ENCODE results near the gene ERC2.

The ERC2 gene

DNA sequence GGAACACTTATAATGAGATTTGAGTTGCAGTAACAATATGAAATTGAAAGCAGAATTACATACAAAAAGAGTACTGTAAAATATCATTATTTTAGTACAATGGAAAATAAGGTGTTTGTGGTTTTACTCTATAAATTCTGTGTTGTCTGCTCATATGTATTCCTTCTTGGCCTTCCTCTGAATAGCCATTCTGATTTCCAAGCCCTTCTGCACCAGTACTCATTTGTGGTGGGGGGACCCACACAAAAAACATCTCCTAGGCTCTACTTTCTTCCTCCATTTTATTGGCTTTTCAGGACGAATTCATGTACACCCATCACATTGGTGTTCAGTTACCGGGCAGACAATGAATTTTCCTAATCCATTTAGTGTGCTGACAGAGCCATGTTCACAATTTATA, 338.2 kb downstream of the ERC2 start:
- Mint-ChIP-seq H3K4me1 (ENCODE audit: low read depth) (no peaks in the 10 kb centered on the region), H3K4me3 (no peak overlapping the region), H3K36me3 (ENCODE audit: low read depth) (no peaks in the 10 kb centered on the region), H3K9me3 (no peaks in the 10 kb centered on the region), H3K27me3 (peaks cover 6% of the 10 kb centered on the region), H3K27ac (no peak overlapping the region)
- intact Hi-C loops (cut with micrococcal nuclease), result no loop called here

DNA sequence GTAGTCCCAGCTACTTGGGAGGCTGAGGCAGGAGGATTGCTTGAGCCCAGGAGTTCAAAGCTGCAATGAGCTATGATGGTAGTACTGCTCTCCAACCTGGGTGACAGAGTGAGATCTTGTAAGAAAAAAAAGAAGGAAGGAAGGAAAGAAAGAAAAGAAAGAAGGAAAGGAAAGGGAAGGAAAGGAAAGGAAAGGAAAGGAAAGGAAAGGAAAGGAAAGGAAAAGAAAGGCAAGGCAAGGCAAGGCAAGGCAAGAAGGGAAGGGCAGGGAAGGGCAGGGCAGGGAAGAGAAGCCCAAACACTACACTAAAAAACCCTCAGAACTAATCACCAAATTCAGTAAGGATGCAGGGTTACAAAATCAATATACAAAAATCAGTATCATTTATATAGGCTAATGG, 341.6 kb downstream of the ERC2 start:
- Mint-ChIP-seq H3K9me3 (no peaks in the 10 kb centered on the region), H3K4me1 (ENCODE audit: low read depth) (no peaks in the 10 kb centered on the region), H3K36me3 (ENCODE audit: low read depth) (no peaks in the 10 kb centered on the region), H3K4me3 (no peak overlapping the region), H3K27ac (no peak overlapping the region), H3K27me3 (peaks cover 6% of the 10 kb centered on the region)
- intact Hi-C loops (cut with micrococcal nuclease), result no loop called here

DNA sequence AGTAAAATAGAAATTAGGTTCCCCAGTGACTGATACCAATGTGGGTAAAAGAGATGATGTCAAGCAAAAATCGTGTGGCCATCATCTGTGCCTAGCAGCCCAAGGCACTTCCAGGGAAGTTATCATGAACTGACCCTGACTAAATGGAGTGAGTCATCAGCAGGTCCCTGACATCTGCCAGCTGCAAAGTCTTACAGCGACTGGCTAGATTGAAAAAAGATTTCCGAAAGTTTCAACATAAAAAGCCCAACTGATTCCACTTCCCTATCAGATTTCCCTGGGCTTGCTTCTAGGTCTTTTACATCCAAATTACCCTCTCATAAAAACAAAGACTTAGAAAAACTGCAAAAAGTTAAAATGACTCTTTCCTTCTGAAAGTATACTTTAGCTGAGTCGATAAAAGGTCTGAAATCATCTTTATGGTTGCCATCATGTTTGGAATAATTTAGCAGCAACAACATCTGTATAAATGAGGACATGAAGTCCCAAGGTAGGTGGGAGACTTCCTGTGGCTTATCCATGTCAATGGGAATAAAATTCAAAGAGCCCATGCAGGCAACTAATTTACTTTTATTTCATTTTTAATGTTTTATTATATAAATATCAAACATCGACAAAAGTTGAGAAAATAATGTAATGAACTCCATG, 342.8 kb downstream of the ERC2 start:
- peaks cover 6% of the 10 kb centered on the region for H3K27me3 Mint-ChIP-seq
- H3K27ac Mint-ChIP-seq, result no peak overlapping the region
- no peak overlapping the region for H3K4me3 Mint-ChIP-seq
- H3K9me3 Mint-ChIP-seq, result no peaks in the 10 kb centered on the region
- H3K4me1 Mint-ChIP-seq (ENCODE audit: low read depth), result no peaks in the 10 kb centered on the region
- intact Hi-C loops (cut with micrococcal nuclease), result no loop called here
- no peaks in the 10 kb centered on the region for H3K36me3 Mint-ChIP-seq (ENCODE audit: low read depth)

DNA sequence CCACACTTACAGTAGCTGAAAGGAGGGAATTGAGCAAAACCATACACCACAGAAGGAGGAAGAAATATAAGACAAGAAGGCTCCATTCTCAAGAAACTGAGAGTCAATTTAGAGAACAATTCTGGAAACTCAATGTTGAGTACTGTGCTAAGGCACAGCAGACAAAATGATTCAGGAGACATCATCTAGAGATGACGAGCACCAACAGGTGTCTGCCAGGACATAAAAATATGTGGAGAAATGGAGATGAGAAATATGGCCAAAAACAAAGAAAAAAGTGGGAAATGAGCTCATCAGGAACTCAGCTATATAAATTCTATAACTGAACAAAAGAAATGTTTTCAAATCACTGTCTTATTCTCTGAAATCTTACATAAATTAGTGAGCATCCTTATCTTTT, 343.7 kb downstream of the ERC2 start:
- no peaks in the 10 kb centered on the region for H3K36me3 Mint-ChIP-seq (ENCODE audit: low read depth)
- peaks cover 6% of the 10 kb centered on the region for H3K27me3 Mint-ChIP-seq
- H3K4me1 Mint-ChIP-seq (ENCODE audit: low read depth), result no peaks in the 10 kb centered on the region
- no peak overlapping the region for H3K27ac Mint-ChIP-seq
- intact Hi-C loops (cut with micrococcal nuclease), result no loop called here
- H3K4me3 Mint-ChIP-seq, result no peak overlapping the region
- H3K9me3 Mint-ChIP-seq, result no peaks in the 10 kb centered on the region

DNA sequence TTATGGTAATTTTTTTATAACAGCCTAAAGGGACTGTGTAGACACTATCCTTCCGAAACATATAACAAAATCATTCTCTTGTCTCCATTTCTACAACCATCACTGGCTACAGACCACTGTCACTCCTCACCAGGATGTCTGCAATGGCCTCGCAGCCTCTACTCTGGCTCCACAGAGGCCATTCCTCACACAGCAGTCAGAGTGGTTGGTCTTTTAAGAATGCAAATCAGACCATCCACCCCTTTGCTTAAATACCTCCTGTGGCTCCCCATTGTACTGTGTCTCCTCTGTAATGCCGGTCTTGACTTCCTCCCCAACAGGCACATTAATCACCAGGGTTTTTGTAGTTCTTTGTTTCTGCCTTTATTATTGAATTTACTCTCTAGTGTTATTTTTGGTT, 344.8 kb downstream of the ERC2 start:
- Mint-ChIP-seq H3K27ac (no peak overlapping the region), H3K4me3 (no peak overlapping the region), H3K36me3 (ENCODE audit: low read depth) (no peaks in the 10 kb centered on the region), H3K4me1 (ENCODE audit: low read depth) (no peaks in the 10 kb centered on the region), H3K27me3 (peaks cover 4% of the 10 kb centered on the region), H3K9me3 (no peaks in the 10 kb centered on the region)
- intact Hi-C loops (cut with micrococcal nuclease), result no loop called here

DNA sequence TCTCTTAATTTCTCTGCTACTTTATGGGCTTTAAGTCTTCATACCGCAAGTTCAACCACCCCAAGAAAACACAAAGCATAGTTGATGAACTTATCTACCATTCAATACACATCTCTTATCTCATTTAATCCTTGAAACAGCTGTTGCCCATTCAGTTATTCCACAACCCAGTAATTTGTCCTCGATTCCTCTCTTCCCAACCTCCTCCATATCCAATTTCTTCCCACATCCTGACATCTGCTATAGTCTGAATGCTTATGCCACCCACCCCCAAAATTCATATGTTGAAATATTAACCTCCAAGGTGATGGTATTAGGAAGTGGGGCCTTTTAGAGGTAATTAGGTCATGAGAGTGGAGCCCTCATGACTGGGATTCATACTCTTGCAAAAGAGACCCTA, 345.4 kb downstream of the ERC2 start:
- H3K9me3 Mint-ChIP-seq, result no peaks in the 10 kb centered on the region
- intact Hi-C loops (cut with micrococcal nuclease), result no loop called here
- peaks cover 2% of the 10 kb centered on the region for H3K27me3 Mint-ChIP-seq
- H3K27ac Mint-ChIP-seq, result no peak overlapping the region
- no peaks in the 10 kb centered on the region for H3K36me3 Mint-ChIP-seq (ENCODE audit: low read depth)
- no peak overlapping the region for H3K4me3 Mint-ChIP-seq
- no peaks in the 10 kb centered on the region for H3K4me1 Mint-ChIP-seq (ENCODE audit: low read depth)

DNA sequence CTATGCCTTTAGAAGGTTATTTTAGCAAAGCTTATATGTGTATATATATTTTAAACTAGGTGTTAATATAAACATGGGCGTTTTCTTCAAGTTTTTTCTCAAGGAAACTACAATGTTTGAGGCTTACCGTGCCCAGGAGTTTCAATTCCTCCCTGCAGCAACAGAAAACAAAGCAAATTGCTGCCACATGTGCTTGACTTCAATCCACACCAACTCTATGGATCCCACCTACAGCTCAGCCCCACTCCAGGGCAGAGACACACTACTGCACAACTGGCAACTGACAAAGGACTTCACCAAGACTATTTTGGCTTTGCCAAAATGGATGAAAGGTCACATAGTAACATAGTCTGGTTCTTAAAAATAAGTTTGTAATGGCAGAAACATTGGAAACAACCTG, 346.6 kb downstream of the ERC2 start:
- intact Hi-C loops (cut with micrococcal nuclease), result no loop called here
- H3K27me3 Mint-ChIP-seq, result peaks cover 2% of the 10 kb centered on the region
- no peaks in the 10 kb centered on the region for H3K36me3 Mint-ChIP-seq (ENCODE audit: low read depth)
- no peak overlapping the region for H3K27ac Mint-ChIP-seq
- no peak overlapping the region for H3K4me3 Mint-ChIP-seq
- H3K4me1 Mint-ChIP-seq (ENCODE audit: low read depth), result no peaks in the 10 kb centered on the region
- peaks cover 2% of the 10 kb centered on the region for H3K9me3 Mint-ChIP-seq

DNA sequence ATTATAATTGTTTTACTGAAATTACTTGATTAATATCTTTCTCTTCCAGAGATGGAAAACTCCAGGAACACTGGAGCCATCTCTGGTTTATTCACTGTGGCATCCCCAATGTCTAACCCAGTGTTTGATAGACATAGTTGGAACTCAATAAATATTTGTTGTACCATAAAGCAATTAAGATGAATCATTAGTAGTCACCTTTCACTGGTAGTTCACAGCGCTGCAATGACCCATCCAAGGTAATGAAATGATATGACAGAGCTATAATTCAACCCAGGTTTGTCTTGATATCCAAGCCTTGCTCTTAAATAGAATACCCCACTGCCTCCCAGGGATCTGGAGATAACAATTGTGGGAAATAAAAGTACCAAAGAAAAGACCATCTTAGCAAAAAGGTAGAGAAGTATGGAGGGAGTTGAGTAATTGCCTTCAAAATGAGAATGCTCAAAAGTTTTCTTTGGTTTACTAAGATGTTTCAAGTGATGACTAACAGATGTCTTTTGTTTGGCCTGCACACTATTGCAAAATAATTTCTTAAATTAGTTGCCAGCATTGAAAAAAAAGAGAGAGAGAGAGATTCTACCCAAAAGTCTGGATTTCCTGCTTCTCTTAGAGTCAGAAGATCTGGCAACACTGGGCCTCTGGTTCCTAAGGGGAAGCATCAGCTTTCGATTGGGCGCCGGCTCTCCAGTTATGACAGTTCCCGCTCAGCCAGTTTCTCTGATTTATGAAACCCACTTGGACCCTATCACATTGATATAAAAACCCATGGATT, 348.5 kb downstream of the ERC2 start:
- Mint-ChIP-seq H3K9me3 (peaks cover 21% of the 10 kb centered on the region), H3K27me3 (no peaks in the 10 kb centered on the region), H3K4me3 (no peak overlapping the region), H3K27ac (no peak overlapping the region), H3K4me1 (ENCODE audit: low read depth) (no peaks in the 10 kb centered on the region), H3K36me3 (ENCODE audit: low read depth) (no peaks in the 10 kb centered on the region)
- intact Hi-C loops (cut with micrococcal nuclease), result no loop called here

DNA sequence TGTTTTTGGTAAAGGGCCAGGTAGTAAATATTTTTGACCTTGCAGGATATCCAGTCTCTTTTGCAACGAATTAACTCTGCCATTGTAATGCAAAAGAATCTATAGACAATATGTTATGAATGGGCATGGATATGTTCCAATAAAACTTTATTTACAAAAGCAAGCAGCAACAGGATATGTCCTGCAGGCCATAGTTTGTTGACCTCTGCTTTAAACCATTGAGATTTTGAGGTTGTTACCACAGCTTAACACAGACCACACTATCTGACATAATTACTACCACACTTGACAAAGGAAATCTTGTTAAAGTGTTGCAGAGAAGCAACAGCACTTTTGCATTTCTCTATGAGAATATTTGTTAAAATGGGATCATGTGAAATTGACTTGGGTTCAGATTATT, 349.3 kb downstream of the ERC2 start:
- Mint-ChIP-seq H3K9me3 (peaks cover 28% of the 10 kb centered on the region), H3K27me3 (no peaks in the 10 kb centered on the region), H3K27ac (no peak overlapping the region), H3K36me3 (ENCODE audit: low read depth) (no peaks in the 10 kb centered on the region), H3K4me3 (no peak overlapping the region), H3K4me1 (ENCODE audit: low read depth) (no peaks in the 10 kb centered on the region)
- intact Hi-C loops (cut with micrococcal nuclease), result no loop called here

DNA sequence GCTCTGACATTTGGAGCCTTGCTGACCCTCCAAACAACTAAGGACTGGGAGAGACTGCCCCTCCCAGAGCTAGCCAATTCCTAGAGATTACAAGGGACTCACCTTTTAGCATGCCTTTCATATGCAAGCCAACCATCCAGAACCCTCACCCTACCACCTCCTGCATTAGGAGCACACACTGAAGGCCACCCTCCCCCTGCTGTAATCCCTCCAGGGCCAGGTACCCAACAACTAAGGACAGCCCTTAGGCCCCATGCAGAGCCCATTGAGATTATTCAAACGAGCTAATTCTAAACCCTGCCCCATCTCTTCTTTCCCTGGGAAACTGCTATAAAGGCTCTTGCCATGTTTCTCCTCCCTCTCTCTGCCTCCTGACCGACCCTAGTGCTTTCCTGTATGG, 352.6 kb downstream of the ERC2 start:
- Mint-ChIP-seq H3K9me3 (peaks cover 28% of the 10 kb centered on the region), H3K36me3 (ENCODE audit: low read depth) (no peaks in the 10 kb centered on the region), H3K27me3 (peaks cover 3% of the 10 kb centered on the region), H3K4me1 (ENCODE audit: low read depth) (no peaks in the 10 kb centered on the region), H3K4me3 (no peak overlapping the region), H3K27ac (no peak overlapping the region)
- intact Hi-C loops (cut with micrococcal nuclease), result no loop called here

DNA sequence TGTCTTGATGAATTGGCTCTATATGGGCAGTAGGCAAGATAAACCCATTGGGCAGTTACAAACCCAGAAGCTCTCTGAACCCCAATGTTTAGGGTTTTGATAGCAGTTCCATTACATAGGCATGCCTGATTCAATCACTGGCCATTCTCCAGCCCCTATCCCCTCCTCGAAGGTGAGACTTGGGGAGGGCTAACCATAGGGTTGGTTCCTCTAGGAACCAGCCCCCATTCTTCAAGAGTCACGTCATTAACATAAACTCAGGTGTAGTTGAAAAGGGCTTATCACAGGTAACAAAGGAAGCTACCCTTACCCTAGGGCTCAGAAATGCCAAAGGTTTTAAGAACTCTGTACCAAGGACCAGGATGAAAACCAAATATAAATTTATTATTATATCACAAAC, 353.1 kb downstream of the ERC2 start:
- H3K4me1 Mint-ChIP-seq (ENCODE audit: low read depth), result no peaks in the 10 kb centered on the region
- intact Hi-C loops (cut with micrococcal nuclease), result no loop called here
- H3K4me3 Mint-ChIP-seq, result no peak overlapping the region
- peaks cover 28% of the 10 kb centered on the region for H3K9me3 Mint-ChIP-seq
- H3K27ac Mint-ChIP-seq, result no peak overlapping the region
- H3K36me3 Mint-ChIP-seq (ENCODE audit: low read depth), result no peaks in the 10 kb centered on the region
- H3K27me3 Mint-ChIP-seq, result peaks cover 3% of the 10 kb centered on the region

DNA sequence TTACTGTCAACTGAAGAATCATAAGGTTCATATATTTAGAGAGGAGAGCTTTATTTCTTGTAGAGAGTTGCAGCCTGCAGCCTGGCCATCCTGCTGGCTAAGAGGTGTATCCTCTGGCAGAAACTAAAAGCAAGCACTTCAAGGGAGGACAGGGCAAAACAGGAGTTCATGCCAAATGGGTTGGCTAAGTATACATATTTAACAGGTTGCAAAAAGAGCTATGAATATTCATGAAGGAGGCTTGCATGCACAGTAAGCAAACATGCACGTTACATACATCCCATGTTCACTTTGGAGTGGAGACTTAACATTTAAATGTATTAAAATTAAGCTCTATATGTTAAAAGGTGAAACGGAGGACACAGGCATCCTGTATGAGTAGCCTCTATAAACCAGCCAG, 354.4 kb downstream of the ERC2 start:
- Mint-ChIP-seq H3K36me3 (ENCODE audit: low read depth) (no peaks in the 10 kb centered on the region), H3K27ac (no peak overlapping the region), H3K9me3 (peaks cover 28% of the 10 kb centered on the region), H3K27me3 (peaks cover 3% of the 10 kb centered on the region), H3K4me1 (ENCODE audit: low read depth) (no peaks in the 10 kb centered on the region), H3K4me3 (no peak overlapping the region)
- intact Hi-C loops (cut with micrococcal nuclease), result no loop called here

DNA sequence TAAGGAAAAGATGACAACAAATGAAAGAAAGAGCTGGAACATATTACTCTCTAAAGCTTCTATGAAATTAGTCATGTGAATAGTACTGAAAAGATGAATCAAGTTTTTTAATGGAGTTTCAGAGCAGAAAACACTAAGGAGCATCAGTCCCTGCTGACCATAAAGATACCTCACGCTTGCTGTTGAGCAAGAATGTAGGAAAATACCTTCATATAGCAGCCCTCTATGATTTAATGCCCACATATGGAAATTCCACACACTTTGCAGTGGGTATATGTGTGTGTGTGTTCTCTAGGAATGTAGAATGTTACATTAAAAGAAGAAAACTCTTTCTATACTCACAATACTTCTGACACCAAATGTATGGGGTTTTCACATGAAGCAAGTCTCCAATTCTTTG, 355.0 kb downstream of the ERC2 start:
- peaks cover 28% of the 10 kb centered on the region for H3K9me3 Mint-ChIP-seq
- no peaks in the 10 kb centered on the region for H3K36me3 Mint-ChIP-seq (ENCODE audit: low read depth)
- peaks cover 3% of the 10 kb centered on the region for H3K27me3 Mint-ChIP-seq
- H3K27ac Mint-ChIP-seq, result no peak overlapping the region
- H3K4me1 Mint-ChIP-seq (ENCODE audit: low read depth), result no peaks in the 10 kb centered on the region
- H3K4me3 Mint-ChIP-seq, result no peak overlapping the region
- intact Hi-C loops (cut with micrococcal nuclease), result no loop called here

DNA sequence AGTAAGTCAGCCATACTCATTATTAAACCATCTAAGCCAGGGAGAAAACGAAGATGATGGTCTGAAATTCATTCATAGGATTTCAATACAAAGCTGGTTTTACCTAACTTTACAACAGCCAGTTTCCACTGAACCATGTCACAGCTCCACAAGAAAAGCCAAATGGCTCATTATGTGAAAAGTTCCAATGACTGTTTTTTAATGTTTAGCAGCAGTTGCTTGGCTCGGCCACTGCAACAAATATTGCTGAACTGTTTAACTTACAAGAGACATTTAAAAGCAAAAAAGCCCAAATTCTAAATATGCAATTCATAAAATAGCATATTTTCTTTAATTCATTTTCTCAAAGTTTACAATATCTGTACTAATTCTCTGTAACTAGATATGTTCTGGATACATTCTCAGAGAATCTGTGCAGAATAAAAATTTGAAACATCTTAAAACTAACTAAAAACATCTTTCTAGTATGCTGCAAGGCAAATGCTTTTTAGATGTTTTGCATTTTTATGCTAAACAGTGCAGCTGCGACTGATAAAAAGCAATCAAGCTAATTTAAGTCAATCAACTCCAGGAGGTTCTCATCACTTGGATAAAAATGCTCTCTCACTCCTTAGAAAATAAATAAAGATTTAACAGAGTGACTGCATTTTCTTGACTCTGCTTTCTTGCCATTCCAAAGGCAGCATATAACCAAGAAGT, 356.5 kb downstream of the ERC2 start:
- peaks cover 3% of the 10 kb centered on the region for H3K27me3 Mint-ChIP-seq
- H3K4me1 Mint-ChIP-seq (ENCODE audit: low read depth), result no peaks in the 10 kb centered on the region
- peaks cover 27% of the 10 kb centered on the region for H3K9me3 Mint-ChIP-seq
- H3K4me3 Mint-ChIP-seq, result no peak overlapping the region
- intact Hi-C loops (cut with micrococcal nuclease), result no loop called here
- H3K27ac Mint-ChIP-seq, result no peak overlapping the region
- H3K36me3 Mint-ChIP-seq (ENCODE audit: low read depth), result no peaks in the 10 kb centered on the region
